OCI-LY1 (cell line): ENCODE measurements around the gene RNASEH2C.
"Not testable (repeated sequence)": the region's sequence is repeated elsewhere in the genome, so short reads cannot be mapped to it uniquely, and the experiment has no call there.

ENCODE experiments used
- H2AFZ ChIP-seq: fragments of 200-600 bp; sonication (generic), shearing (Covaris generic); 2 replicates; pipeline ENCODE4 v1.6.0; 2014; ENCODE audit warnings: antibody characterized with exemption, mild to moderate bottlenecking, low read length
- H3F3A ChIP-seq: fragments of 200-600 bp; sonication (generic), shearing (Covaris generic); 2 replicates; pipeline ENCODE4 v1.6.0; 2014; ENCODE audit warnings: mild to moderate bottlenecking, antibody characterized with exemption, low read length, moderate library complexity; ENCODE audit not compliant: insufficient read depth
- H3K27ac ChIP-seq: fragments of 200-600 bp; sonication (generic); 2 replicates; pipeline ENCODE4 v1.5.1; 2014; ENCODE audit warnings: low read length, mixed run types, mild to moderate bottlenecking, low read depth; ENCODE audit not compliant: poor library complexity, severe bottlenecking
- H3K27me3 ChIP-seq: fragments of 200-600 bp; sonication (generic); 2 replicates; pipeline ENCODE4 v1.6.0; 2014; ENCODE audit warnings: antibody characterized with exemption, mild to moderate bottlenecking, low read length, moderate library complexity; ENCODE audit not compliant: insufficient read depth
- H3K36me3 ChIP-seq: fragments of 200-600 bp; sonication (generic); 2 replicates; pipeline ENCODE4 v1.6.1; 2014; ENCODE audit warnings: mild to moderate bottlenecking, antibody characterized with exemption, low read length, moderate library complexity, mixed read lengths; ENCODE audit not compliant: insufficient read depth
- H3K4me1 ChIP-seq: fragments of 200-600 bp; sonication (generic); 2 replicates; pipeline ENCODE4 v1.5.1; 2014; ENCODE audit warnings: mild to moderate bottlenecking, low read length, moderate library complexity; ENCODE audit not compliant: insufficient read depth, severe bottlenecking
- H3K4me2 ChIP-seq: fragments of 200-600 bp; sonication (generic), shearing (Covaris generic); 2 replicates; pipeline ENCODE4 v1.6.1; 2014; ENCODE audit warnings: low read length
- H3K4me3 ChIP-seq: fragments of 200-600 bp; sonication (generic); 2 replicates; pipeline ENCODE4 v1.5.1; 2014; ENCODE audit warnings: low read length, low read depth, mild to moderate bottlenecking, mixed read lengths; ENCODE audit not compliant: poor library complexity, severe bottlenecking
- H3K79me2 ChIP-seq: fragments of 200-600 bp; shearing (Covaris generic); 2 replicates; pipeline ENCODE4 v1.6.1; 2016; ENCODE audit warnings: mixed run types, low read length, mixed read lengths; ENCODE audit not compliant: insufficient read depth
- H3K9ac ChIP-seq: fragments of 200-600 bp; sonication (generic), shearing (Covaris generic); 2 replicates; pipeline ENCODE4 v1.6.1; 2014; ENCODE audit warnings: mild to moderate bottlenecking, low read length, mixed read lengths
- H3K9me2 ChIP-seq: fragments of 200-600 bp; sonication (generic), shearing (Covaris generic); 2 replicates; pipeline ENCODE4 v1.6.1; 2014; ENCODE audit warnings: low read depth, mild to moderate bottlenecking, low read length, mixed read lengths
- H3K9me3 ChIP-seq: fragments of 200-600 bp; shearing (Covaris generic); 2 replicates; pipeline ENCODE4 v1.6.1; 2014; ENCODE audit warnings: low read length, mixed read lengths
- H4K20me1 ChIP-seq: fragments of 200-600 bp; sonication (generic), shearing (Covaris generic); 2 replicates; pipeline ENCODE4 v1.6.0; 2016; ENCODE audit warnings: mild to moderate bottlenecking, low read length; ENCODE audit not compliant: insufficient read depth
- EZH2 ChIP-seq: fragments of 200-600 bp; sonication (generic), shearing (Covaris generic); IDR thresholded peaks from 2 replicates; pipeline ENCODE4 v1.8.0; 2017; ENCODE audit warnings: borderline replicate concordance, mixed run types, mild to moderate bottlenecking, antibody characterized with exemption, low read length, moderate library complexity, mixed read lengths
- TF ChIP-seq, protein P1 (sequence below): fragments of 200-600 bp; sonication (generic), shearing (Covaris generic); IDR thresholded peaks from 2 replicates; pipeline ENCODE4 v1.5.1; 2017; ENCODE audit warnings: mild to moderate bottlenecking, antibody characterized with exemption, low read length, moderate library complexity, mixed read lengths

RNASEH2C gene

DNA sequence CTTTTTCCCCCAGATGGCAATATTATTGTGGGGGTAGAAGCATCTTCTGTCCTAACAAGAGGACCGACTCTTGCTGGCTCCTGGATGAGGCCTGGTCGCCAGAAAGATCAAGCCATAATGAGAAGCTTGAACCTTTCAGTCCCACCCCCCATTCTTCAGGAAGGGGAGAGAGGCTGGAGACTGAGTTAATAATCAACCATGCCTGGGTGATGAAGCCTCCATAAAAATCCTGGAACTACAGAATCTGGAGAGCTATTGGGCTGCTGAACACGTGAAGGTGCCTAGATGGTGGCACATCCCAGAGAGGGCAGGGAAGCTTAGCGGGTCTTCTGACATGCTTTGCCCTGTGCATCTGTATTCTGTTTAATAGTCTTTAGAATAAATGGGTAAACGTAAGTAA lies 43.8 kb upstream of the RNASEH2C start:
- Histone ChIP-seq H3K9me3 (no peaks in the 10 kb centered on the region), H3K36me3 (no peaks in the 10 kb centered on the region; the same call in 1 of the 2 replicates), H3K27me3 (0 out of 2 replicates have a peak, but pooled peaks cover 4% of the 10 kb centered on the region), H3K9me2 (no peaks in the 10 kb centered on the region), H3K4me1 (no peaks in the 10 kb centered on the region), H3F3A (no peaks in the 10 kb centered on the region), H2AFZ (no peak overlapping the region), H3K4me2 (no peak overlapping the region), H4K20me1 (no peaks in the 10 kb centered on the region), H3K79me2 (no peaks in the 10 kb centered on the region), H3K4me3 (no peak overlapping the region), H3K9ac (no peak overlapping the region), H3K27ac (no peak overlapping the region)
- TF ChIP-seq, protein P1, sequence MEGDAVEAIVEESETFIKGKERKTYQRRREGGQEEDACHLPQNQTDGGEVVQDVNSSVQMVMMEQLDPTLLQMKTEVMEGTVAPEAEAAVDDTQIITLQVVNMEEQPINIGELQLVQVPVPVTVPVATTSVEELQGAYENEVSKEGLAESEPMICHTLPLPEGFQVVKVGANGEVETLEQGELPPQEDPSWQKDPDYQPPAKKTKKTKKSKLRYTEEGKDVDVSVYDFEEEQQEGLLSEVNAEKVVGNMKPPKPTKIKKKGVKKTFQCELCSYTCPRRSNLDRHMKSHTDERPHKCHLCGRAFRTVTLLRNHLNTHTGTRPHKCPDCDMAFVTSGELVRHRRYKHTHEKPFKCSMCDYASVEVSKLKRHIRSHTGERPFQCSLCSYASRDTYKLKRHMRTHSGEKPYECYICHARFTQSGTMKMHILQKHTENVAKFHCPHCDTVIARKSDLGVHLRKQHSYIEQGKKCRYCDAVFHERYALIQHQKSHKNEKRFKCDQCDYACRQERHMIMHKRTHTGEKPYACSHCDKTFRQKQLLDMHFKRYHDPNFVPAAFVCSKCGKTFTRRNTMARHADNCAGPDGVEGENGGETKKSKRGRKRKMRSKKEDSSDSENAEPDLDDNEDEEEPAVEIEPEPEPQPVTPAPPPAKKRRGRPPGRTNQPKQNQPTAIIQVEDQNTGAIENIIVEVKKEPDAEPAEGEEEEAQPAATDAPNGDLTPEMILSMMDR, result no peak
- TF ChIP-seq EZH2, result no peak

DNA sequence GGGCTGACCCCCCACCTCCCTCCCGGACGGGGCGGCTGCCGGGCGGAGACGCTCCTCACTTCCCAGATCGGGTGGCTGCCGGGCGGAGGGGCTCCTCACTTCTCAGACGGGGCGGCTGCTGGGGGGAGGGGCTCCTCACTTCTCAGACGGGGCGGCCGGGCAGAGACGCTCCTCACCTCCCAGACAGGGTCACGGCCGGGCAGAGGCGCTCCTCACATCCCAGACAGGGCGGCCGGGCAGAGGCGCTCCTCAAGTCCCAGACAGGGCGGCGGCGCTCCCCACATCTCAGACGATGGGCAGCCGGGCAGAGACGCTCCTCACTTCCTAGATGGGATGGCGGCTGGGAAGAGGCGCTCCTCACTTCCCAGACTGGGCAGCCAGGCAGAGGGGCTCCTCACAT lies 42.2 kb upstream of the RNASEH2C start:
- not testable (repeated sequence) for H3K9me2 ChIP-seq, H2AFZ ChIP-seq, H3K4me3 ChIP-seq

DNA sequence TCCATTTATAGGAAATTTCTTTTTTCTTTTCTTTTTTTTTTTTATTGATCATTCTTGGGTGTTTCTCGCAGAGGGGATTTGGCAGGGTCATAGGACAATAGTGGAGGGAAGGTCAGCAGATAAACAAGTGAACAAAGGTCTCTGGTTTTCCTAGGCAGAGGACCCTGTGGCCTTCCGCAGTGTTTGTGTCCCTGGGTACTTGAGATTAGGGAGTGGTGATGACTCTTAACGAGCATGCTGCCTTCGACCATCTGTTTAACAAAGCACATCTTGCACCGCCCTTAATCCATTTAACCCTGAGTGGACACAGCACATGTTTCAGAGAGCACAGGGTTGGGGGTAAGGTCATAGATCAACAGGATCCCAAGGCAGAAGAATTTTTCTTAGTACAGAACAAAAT lies 41.6 kb upstream of the RNASEH2C start:
- H3F3A ChIP-seq, H3K9ac ChIP-seq, H2AFZ ChIP-seq, H3K9me2 ChIP-seq, H3K27ac ChIP-seq, H3K9me3 ChIP-seq, H3K4me1 ChIP-seq, H3K27me3 ChIP-seq, H3K36me3 ChIP-seq, H3K4me3 ChIP-seq, H3K4me2 ChIP-seq, H3K79me2 ChIP-seq, H4K20me1 ChIP-seq: not testable (repeated sequence)

More for the DNA sequence above, 42.2 kb upstream of the RNASEH2C start:
- H3K9ac ChIP-seq, H3F3A ChIP-seq, H3K27me3 ChIP-seq, H3K27ac ChIP-seq, H3K4me2 ChIP-seq, H3K36me3 ChIP-seq, H3K79me2 ChIP-seq, H3K4me1 ChIP-seq, H4K20me1 ChIP-seq, H3K9me3 ChIP-seq: not testable (repeated sequence)

DNA sequence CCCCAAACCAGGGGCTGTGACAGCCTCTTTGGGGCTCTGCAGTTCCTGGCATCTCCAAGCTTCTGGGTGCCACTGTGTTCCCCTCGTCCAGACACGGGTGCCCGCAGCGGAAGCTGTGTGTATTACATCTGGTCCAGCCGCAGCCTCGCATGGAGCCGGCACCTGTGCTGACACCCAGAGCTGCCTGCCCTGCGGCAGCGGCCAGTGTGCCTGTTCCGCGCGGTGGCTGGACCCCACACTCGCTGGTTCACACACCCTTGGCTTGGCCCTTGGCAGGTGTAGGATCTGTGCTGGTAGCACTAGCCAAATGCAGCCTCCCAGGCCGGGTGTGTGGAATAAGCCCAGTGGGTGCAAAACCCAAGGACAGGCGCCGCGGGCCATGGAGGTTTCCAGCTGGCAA lies 24.5 kb upstream of the RNASEH2C start:
- no peak overlapping the region for H3K4me3 ChIP-seq
- peaks cover 19% of the 10 kb centered on the region; the same call in 1 of the 2 replicates for H3K27me3 ChIP-seq
- H3K36me3 ChIP-seq, result no peaks in the 10 kb centered on the region; the same call in 1 of the 2 replicates
- H3F3A ChIP-seq, result no peaks in the 10 kb centered on the region
- no peak overlapping the region for H3K27ac ChIP-seq
- H3K9ac ChIP-seq, result no peak overlapping the region
- H3K4me2 ChIP-seq, result no peak overlapping the region
- H4K20me1 ChIP-seq, result no peaks in the 10 kb centered on the region
- H2AFZ ChIP-seq, result no peak overlapping the region
- TF ChIP-seq EZH2, result no peak
- TF ChIP-seq, protein P1, result no peak
- no peaks in the 10 kb centered on the region for H3K4me1 ChIP-seq
- no peaks in the 10 kb centered on the region for H3K9me2 ChIP-seq
- H3K79me2 ChIP-seq, result no peaks in the 10 kb centered on the region
- no peaks in the 10 kb centered on the region for H3K9me3 ChIP-seq
